ENCODE measurements around the gene GABRG3. TPM values are rescaled to one million over a fixed set of nuclear protein-coding genes. Genes with fewer than 3 reads are reported as not detected.

The GABRG3 gene
- total and polyA plus RNA-seq, 9 of the 15 experiments (the other 6 are each of a cell fraction or from before 2014, with no cell fraction given) = 4.0 to 15.1 (median 11.2) TPM

DNA sequence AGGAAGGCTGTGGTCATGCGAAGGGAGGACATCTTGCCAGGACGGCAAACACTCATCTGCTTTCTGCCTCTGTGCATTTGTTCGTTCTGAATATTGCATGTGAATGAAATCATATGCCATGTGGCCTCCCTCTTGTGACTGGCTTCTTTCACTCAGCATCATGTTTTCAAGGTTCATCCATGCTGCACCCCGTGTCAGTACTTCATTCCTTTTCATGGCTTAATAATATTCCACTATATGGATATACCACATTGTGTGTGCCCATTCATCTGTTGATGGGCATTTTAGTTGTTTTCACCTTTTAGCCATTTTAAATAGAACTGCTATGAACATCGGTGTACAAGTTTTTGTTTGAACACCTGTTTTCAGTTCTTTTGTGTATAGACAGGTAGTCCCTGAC, 118.7 kb downstream of the GABRG3 start (continued):
- TF ChIP-seq NR4A1 (CRISPR knock-in tag; IDR thresholded peaks at IDR 0.05) = no peak
- TF ChIP-seq NR4A1 (tag; IDR thresholded peaks at IDR 0.05) = 0 out of 2 replicates have a peak, but pooled peaks have one; percentile 53
- no peak for TF ChIP-seq PHB (CRISPR knock-in tag; IDR thresholded peaks at IDR 0.05)
- TF ChIP-seq CBX3 (IDR thresholded peaks at IDR 0.05; ENCODE audit: borderline replicate concordance in 1 of 2, low read length in 2 of 2) = peak in 1 of 2 experiments; percentile 73; a peak in 1 of 3 replicates
- no peak for TF ChIP-seq DDX20 (tag; IDR thresholded peaks at IDR 0.05; ENCODE audit: low read depth)
- peak; percentile 84 for TF ChIP-seq ADNP (tag; IDR thresholded peaks at IDR 0.05)
- TF ChIP-seq KDM1A (IDR thresholded peaks at IDR 0.05) = peak; percentile 67 to 86; a peak in 3 of 4 replicates
- TF ChIP-seq RFX7 (CRISPR knock-in tag; IDR thresholded peaks at IDR 0.05) = no peak
- TF ChIP-seq BCOR (IDR thresholded peaks at IDR 0.05) = peak; percentile 91
- no peak for TF ChIP-seq KDM2B (CRISPR knock-in tag; IDR thresholded peaks at IDR 0.05)
- TF ChIP-seq, protein P1, sequence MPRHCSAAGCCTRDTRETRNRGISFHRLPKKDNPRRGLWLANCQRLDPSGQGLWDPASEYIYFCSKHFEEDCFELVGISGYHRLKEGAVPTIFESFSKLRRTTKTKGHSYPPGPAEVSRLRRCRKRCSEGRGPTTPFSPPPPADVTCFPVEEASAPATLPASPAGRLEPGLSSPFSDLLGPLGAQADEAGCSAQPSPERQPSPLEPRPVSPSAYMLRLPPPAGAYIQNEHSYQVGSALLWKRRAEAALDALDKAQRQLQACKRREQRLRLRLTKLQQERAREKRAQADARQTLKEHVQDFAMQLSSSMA (CRISPR knock-in tag; IDR thresholded peaks at IDR 0.05) = no peak
- peak; percentile 53; the same call in 1 of the 2 replicates for TF ChIP-seq HDAC2 (IDR thresholded peaks at IDR 0.05)
- TF ChIP-seq MGA (IDR thresholded peaks at IDR 0.05) = peak; percentile 55
- TF ChIP-seq PML (IDR thresholded peaks at IDR 0.05; ENCODE audit: low read length) = no peak
- no peak for TF ChIP-seq ZNF75A (CRISPR knock-in tag; IDR thresholded peaks at IDR 0.05)
- 0 out of 2 replicates have a peak, but pooled peaks have one; percentile 26 for TF ChIP-seq FOXM1 (IDR thresholded peaks at IDR 0.05; ENCODE audit: low read depth)
- no peak for TF ChIP-seq FOXM1 (CRISPR knock-in tag; IDR thresholded peaks at IDR 0.05; ENCODE audit: low read depth)
- no peak for TF ChIP-seq GATAD2B (IDR thresholded peaks at IDR 0.05; ENCODE audit: borderline replicate concordance)

All from K562 (cell line).